SK-N-SH treated with all-trans-retinoic acid at 6 μM for 48 hours (cell line): ENCODE results near the gene ASPRV1.

Experiments used
- RARB ChIP-seq: fragments of 250-450 bp; sonication (Bioruptor Pico); IDR thresholded peaks from 2 replicates; pipeline ENCODE4 v1.8.0; 2021; ENCODE audit warnings: mild to moderate bottlenecking, moderate library complexity
- ZC3H10 ChIP-seq: fragments of 250-450 bp; sonication (Bioruptor Pico); IDR thresholded peaks from 2 replicates; pipeline ENCODE4 v1.5.1; 2021; ENCODE audit warnings: mild to moderate bottlenecking, moderate library complexity
- ZFP30 ChIP-seq: fragments of 450-650 bp; formaldehyde crosslinking; IDR thresholded peaks from 2 replicates; pipeline ENCODE4 v1.5.0; 2022; ENCODE audit warnings: mild to moderate bottlenecking, moderate library complexity

DNA sequence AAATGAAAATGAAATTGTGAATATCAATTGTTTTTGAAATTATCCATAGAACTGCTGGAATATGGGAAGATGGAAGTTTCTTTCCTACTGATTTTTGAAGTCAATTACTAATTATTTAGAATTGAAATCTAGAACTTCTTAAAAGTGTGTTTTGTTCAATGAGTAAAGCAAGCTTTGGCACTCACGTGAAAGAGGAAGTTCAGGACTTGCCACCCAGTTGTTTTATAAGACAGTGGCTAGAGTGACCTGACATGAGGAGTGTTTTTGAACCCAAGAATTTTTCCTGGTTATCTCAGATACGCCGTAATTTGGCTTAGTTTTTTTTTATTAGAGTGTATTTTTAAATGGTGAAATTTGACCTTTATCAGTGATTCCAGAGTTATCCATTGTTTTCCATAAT is 43.0 kb downstream of the ASPRV1 start:
- TF ChIP-seq ZFP30 (CRISPR knock-in tag) (no peak), RARB (no peak), ZC3H10 (CRISPR knock-in tag) (no peak)
